Choroid plexus epithelial cell (primary cell): ENCODE measurements around the gene FCAR.
"Not testable (repeated sequence)": the region's sequence is repeated elsewhere in the genome, so short reads cannot be mapped to it uniquely, and the experiment has no call there.

Source experiments
- DNase-seq: peaks from one replicate; pipeline ENCODE4 v3.0.0-alpha.2; 2010; ENCODE audit warnings: low read depth
- H3K4me3 ChIP-seq: 2 replicates; pipeline ENCODE4 v1.5.1; 2011; ENCODE audit warnings: low read depth, mild to moderate bottlenecking, control low read depth, low read length, moderate library complexity
- CTCF ChIP-seq: conservative IDR thresholded peaks from 2 replicates; pipeline ENCODE4 v1.5.1; 2011; ENCODE audit warnings: low read depth, mild to moderate bottlenecking, control low read depth, inconsistent platforms, low read length, moderate library complexity

FCAR gene

GRCh38 chr19:54889566-54889965, 15.5 kb downstream of the FCAR start:
- DNase-seq, result no peak
- H3K4me3 ChIP-seq, result no peak overlapping the region
- TF ChIP-seq CTCF, result no peak

- DNase-seq, result no peak
- no peak for TF ChIP-seq CTCF
- no peak overlapping the region for H3K4me3 ChIP-seq
Observed at GRCh38 chr19:54893406-54893805, 19.4 kb downstream of the FCAR start.

GRCh38 chr19:54894106-54894505, 20.1 kb downstream of the FCAR start:
- DNase-seq, H3K4me3 ChIP-seq: not testable (repeated sequence)

GRCh38 chr19:54896036-54896435, 22.0 kb downstream of the FCAR start:
- no peak for TF ChIP-seq CTCF
- no peak overlapping the region for H3K4me3 ChIP-seq
- no peak for DNase-seq

GRCh38 chr19:54898685-54899084, 24.6 kb downstream of the FCAR start:
- H3K4me3 ChIP-seq, DNase-seq: not testable (repeated sequence)

GRCh38 chr19:54899646-54900045, 25.6 kb downstream of the FCAR start:
- DNase-seq, H3K4me3 ChIP-seq: not testable (repeated sequence)

GRCh38 chr19:54901153-54901552, 27.1 kb downstream of the FCAR start:
- not testable (repeated sequence) for DNase-seq, H3K4me3 ChIP-seq

- DNase-seq, result no peak
- no peak for TF ChIP-seq CTCF
- H3K4me3 ChIP-seq, result no peak overlapping the region
Observed at GRCh38 chr19:54902061-54902460, 28.0 kb downstream of the FCAR start.

- DNase-seq, result no peak
- no peak overlapping the region for H3K4me3 ChIP-seq
- TF ChIP-seq CTCF, result no peak
Observed at GRCh38 chr19:54903303-54903702, 29.3 kb downstream of the FCAR start.

- not testable (repeated sequence) for DNase-seq, H3K4me3 ChIP-seq
Observed at GRCh38 chr19:54904261-54904660, 30.2 kb downstream of the FCAR start.
